ENCODE measurements around the gene PRRT2.

Gene PRRT2

DNA sequence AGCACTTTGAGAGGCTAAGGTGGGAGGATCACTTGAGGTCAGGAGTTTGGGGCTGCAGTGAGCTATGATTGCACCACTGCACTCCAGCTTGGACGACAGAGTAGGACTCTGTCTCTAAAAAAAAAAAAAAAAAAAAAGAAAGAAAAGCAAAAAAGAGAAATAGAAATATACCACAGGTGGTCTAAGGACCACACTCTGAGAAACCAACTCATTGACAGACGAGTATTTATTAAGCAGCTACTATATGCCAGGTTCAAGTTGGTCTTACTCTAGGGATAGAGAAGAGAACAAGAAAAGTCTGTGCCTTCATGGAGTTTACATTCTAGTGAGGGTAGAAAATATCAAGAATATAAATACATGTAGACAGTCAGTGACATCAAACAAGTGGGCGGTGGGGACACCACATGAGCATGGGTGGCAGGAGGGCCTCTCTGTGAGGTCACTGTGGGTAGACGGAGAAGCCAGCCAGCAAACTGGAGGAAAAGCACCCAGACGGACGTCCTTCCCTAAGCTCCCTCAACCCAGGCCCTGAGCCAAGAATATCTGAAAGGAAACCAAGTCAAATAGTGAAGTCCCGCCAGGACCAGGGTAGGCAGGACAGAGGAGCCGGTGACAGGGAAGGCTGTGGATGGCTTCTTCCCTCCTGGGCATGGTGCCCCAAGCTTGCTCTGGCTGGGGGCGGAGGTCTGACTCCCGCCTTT, 46.3 kb downstream of the PRRT2 start:
- no peaks in the 10 kb centered on the region for H3K36me3 ChIP-seq (replicated peaks; ENCODE audit: insufficient read depth, low read length)
- no peak overlapping the region for H2AFZ ChIP-seq (ENCODE audit: low read length)
- TF ChIP-seq EZH2 (optimal IDR thresholded peaks at IDR 0.05; ENCODE audit: low read depth, low read length) (no peak), EZH2phosphoT487 (IDR thresholded peaks at IDR 0.05; ENCODE audit: low read length) (no peak)
- TF ChIP-seq, protein P1, sequence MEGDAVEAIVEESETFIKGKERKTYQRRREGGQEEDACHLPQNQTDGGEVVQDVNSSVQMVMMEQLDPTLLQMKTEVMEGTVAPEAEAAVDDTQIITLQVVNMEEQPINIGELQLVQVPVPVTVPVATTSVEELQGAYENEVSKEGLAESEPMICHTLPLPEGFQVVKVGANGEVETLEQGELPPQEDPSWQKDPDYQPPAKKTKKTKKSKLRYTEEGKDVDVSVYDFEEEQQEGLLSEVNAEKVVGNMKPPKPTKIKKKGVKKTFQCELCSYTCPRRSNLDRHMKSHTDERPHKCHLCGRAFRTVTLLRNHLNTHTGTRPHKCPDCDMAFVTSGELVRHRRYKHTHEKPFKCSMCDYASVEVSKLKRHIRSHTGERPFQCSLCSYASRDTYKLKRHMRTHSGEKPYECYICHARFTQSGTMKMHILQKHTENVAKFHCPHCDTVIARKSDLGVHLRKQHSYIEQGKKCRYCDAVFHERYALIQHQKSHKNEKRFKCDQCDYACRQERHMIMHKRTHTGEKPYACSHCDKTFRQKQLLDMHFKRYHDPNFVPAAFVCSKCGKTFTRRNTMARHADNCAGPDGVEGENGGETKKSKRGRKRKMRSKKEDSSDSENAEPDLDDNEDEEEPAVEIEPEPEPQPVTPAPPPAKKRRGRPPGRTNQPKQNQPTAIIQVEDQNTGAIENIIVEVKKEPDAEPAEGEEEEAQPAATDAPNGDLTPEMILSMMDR (IDR thresholded peaks at IDR 0.05; ENCODE audit: low read length) = no peak
- DNase-seq = no peak
- H3K4me3 ChIP-seq (ENCODE audit: low read length) = no peak overlapping the region
- no peaks in the 10 kb centered on the region for H3K27me3 ChIP-seq (replicated peaks; ENCODE audit: insufficient read depth, low read length)
- no peaks in the 10 kb centered on the region for H3K9me2 ChIP-seq (replicated peaks; ENCODE audit: insufficient read depth, low read length)
- H3K9ac ChIP-seq (ENCODE audit: low read length) = no peak overlapping the region
- no peaks in the 10 kb centered on the region for H3K4me1 ChIP-seq (ENCODE audit: low read length)
- no peak overlapping the region for H3K27ac ChIP-seq (ENCODE audit: low read length)
- H4K20me1 ChIP-seq (ENCODE audit: insufficient read depth, low read length) = no peaks in the 10 kb centered on the region
- no peaks in the 10 kb centered on the region for H3K9me3 ChIP-seq (replicated peaks; ENCODE audit: insufficient read depth, low read length)
- no peaks in the 10 kb centered on the region for H3F3A ChIP-seq (ENCODE audit: insufficient read depth, low read length)
- peaks cover 16% of the 10 kb centered on the region for H3K79me2 ChIP-seq (ENCODE audit: low read length)
- H3K4me2 ChIP-seq (ENCODE audit: low read depth, low read length) = no peak overlapping the region

DNA sequence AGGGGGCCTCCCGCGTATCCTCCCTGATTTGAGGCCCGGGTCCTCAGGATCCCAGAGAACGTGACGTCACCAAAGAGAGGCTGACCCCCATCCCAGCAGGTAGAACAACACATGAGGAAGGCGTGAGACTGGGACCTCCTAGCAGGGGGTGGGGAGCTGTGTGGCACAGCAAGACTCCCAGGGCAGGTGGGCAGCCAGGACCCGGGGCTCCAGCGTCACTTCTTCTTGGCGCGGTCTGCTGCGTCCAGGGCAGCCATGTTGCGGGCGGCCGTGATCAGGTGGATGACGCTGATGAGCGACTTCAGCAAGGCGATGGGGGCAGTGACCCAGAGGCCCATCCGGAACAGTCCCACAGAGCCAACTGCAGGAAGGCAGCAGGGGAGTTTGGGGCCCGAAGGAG, 47.0 kb downstream of the PRRT2 start:
- Histone ChIP-seq H3K9me3 (replicated peaks; ENCODE audit: insufficient read depth, low read length) (no peaks in the 10 kb centered on the region), H3K4me1 (ENCODE audit: low read length) (no peaks in the 10 kb centered on the region), H3K4me2 (ENCODE audit: low read depth, low read length) (no peak overlapping the region), H3K27me3 (replicated peaks; ENCODE audit: insufficient read depth, low read length) (no peaks in the 10 kb centered on the region), H3K36me3 (replicated peaks; ENCODE audit: insufficient read depth, low read length) (no peaks in the 10 kb centered on the region), H3K9ac (ENCODE audit: low read length) (no peak overlapping the region), H3K27ac (ENCODE audit: low read length) (no peak overlapping the region), H4K20me1 (ENCODE audit: insufficient read depth, low read length) (no peaks in the 10 kb centered on the region), H3K4me3 (ENCODE audit: low read length) (no peak overlapping the region), H3K9me2 (replicated peaks; ENCODE audit: insufficient read depth, low read length) (no peaks in the 10 kb centered on the region), H2AFZ (ENCODE audit: low read length) (no peak overlapping the region), H3F3A (ENCODE audit: insufficient read depth, low read length) (no peaks in the 10 kb centered on the region), H3K79me2 (ENCODE audit: low read length) (peaks cover 16% of the 10 kb centered on the region)
- DNase-seq = no peak
- TF ChIP-seq EZH2 (optimal IDR thresholded peaks at IDR 0.05; ENCODE audit: low read depth, low read length) (no peak), EZH2phosphoT487 (IDR thresholded peaks at IDR 0.05; ENCODE audit: low read length) (no peak)
- TF ChIP-seq, protein P1 (IDR thresholded peaks at IDR 0.05; ENCODE audit: low read length) = no peak

DNA sequence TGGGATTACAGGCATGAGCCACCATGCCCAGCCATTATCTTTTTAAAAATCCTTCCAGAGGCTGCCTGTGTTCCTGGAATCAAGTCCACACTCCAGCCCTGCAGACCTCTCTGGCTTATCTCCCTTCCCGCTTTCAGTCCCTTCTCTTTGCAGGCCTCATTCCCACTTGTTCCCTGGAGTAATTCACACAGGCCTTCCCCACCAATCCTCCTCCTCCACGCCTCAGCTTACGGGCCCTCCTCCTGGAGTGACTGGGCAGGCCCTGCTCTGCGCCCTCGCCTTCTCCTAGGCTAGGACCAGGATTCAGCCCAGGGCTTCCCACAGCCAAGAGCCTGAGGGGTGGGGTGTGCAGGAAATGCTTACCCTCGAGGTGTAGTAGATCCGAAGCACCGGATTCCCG, 48.2 kb downstream of the PRRT2 start:
- no peak for DNase-seq
- no peak overlapping the region for H3K9ac ChIP-seq (ENCODE audit: low read length)
- no peak overlapping the region for H3K27ac ChIP-seq (ENCODE audit: low read length)
- no peaks in the 10 kb centered on the region for H3K9me2 ChIP-seq (replicated peaks; ENCODE audit: insufficient read depth, low read length)
- H3K4me2 ChIP-seq (ENCODE audit: low read depth, low read length) = no peak overlapping the region
- H3K79me2 ChIP-seq (ENCODE audit: low read length) = peaks cover 16% of the 10 kb centered on the region
- H3K4me1 ChIP-seq (ENCODE audit: low read length) = no peaks in the 10 kb centered on the region
- no peak overlapping the region for H3K4me3 ChIP-seq (ENCODE audit: low read length)
- H3K27me3 ChIP-seq (replicated peaks; ENCODE audit: insufficient read depth, low read length) = no peaks in the 10 kb centered on the region
- TF ChIP-seq, protein P1 (IDR thresholded peaks at IDR 0.05; ENCODE audit: low read length) = no peak
- no peak for TF ChIP-seq EZH2phosphoT487 (IDR thresholded peaks at IDR 0.05; ENCODE audit: low read length)
- TF ChIP-seq EZH2 (optimal IDR thresholded peaks at IDR 0.05; ENCODE audit: low read depth, low read length) = no peak
- no peaks in the 10 kb centered on the region for H4K20me1 ChIP-seq (ENCODE audit: insufficient read depth, low read length)
- no peaks in the 10 kb centered on the region for H3K36me3 ChIP-seq (replicated peaks; ENCODE audit: insufficient read depth, low read length)
- no peak overlapping the region for H2AFZ ChIP-seq (ENCODE audit: low read length)
- no peaks in the 10 kb centered on the region for H3K9me3 ChIP-seq (replicated peaks; ENCODE audit: insufficient read depth, low read length)
- H3F3A ChIP-seq (ENCODE audit: insufficient read depth, low read length) = no peaks in the 10 kb centered on the region
